ENCODE measurements around the gene ARID2.

Gene ARID2

GRCh38 chr12:45704968-45705367 lies 24.5 kb upstream of the ARID2 start:
- no peak overlapping the region for H3K4me3 ChIP-seq (ENCODE audit: low read depth, low read length)
- TF ChIP-seq, protein P1, sequence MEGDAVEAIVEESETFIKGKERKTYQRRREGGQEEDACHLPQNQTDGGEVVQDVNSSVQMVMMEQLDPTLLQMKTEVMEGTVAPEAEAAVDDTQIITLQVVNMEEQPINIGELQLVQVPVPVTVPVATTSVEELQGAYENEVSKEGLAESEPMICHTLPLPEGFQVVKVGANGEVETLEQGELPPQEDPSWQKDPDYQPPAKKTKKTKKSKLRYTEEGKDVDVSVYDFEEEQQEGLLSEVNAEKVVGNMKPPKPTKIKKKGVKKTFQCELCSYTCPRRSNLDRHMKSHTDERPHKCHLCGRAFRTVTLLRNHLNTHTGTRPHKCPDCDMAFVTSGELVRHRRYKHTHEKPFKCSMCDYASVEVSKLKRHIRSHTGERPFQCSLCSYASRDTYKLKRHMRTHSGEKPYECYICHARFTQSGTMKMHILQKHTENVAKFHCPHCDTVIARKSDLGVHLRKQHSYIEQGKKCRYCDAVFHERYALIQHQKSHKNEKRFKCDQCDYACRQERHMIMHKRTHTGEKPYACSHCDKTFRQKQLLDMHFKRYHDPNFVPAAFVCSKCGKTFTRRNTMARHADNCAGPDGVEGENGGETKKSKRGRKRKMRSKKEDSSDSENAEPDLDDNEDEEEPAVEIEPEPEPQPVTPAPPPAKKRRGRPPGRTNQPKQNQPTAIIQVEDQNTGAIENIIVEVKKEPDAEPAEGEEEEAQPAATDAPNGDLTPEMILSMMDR (IDR thresholded peaks at IDR 0.05; ENCODE audit: control insufficient read depth, extremely low read depth, insufficient read depth), result no peak
- DNase-seq (ENCODE audit: low read depth), result no peak

DNA sequence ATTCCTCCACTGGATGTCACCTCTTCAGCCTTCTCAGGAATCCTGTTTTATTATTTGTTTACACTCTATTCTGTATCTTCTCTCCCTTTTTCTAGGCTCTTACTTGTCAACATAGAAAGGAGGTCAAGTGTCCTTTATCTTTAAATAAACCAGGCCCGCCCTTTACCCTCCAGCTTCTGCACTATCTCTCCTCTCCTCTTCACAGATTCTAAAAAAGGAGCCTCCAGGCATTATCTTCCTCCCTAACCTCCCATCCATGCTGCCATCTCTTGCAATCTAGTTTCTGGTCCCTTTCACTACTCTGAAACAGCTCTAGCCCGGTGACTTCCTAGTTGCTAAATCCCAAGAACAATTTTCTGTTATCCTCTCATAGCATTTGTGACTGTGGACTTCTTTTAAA lies 24.1 kb upstream of the ARID2 start:
- no peak for DNase-seq (ENCODE audit: low read depth)
- no peak overlapping the region for H3K4me3 ChIP-seq (ENCODE audit: low read depth, low read length)
- TF ChIP-seq, protein P1 (IDR thresholded peaks at IDR 0.05; ENCODE audit: control insufficient read depth, extremely low read depth, insufficient read depth), result no peak

DNA sequence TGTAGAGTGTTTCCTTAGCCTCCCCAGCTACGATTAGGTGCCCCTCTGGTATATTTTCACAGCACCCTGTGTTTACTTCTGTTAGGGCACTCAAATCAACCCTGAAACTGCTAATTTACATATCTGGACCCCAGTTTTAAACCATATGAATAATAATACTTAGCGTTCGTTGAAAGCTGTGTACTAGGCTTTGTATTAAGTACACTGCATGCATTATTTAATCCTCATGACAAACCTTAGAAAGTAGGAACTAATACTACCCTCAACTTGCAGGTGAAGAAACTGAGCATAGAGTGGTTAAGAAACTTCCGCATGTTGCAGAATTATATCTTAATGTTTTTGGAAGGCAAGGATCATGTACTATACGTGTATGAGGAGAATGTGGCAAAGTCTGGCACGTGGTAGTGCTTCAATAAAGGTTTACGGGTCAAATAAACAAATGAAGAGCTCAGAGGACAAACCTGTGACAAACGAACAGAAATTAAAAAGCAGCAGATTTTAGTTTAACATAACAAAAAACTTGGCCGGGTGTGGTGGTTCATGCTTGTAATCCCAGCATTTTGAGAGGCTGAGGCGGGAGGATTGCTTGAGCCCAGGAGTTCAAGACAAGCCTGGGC lies 22.2 kb upstream of the ARID2 start:
- no peak overlapping the region for H3K4me3 ChIP-seq (ENCODE audit: low read depth, low read length)
- TF ChIP-seq, protein P1 (IDR thresholded peaks at IDR 0.05; ENCODE audit: control insufficient read depth, extremely low read depth, insufficient read depth), result no peak
- no peak for DNase-seq (ENCODE audit: low read depth)

GRCh38 chr12:45708363-45708762 lies 21.1 kb upstream of the ARID2 start:
- no peak for DNase-seq (ENCODE audit: low read depth)
- no peak overlapping the region for H3K4me3 ChIP-seq (ENCODE audit: low read depth, low read length)

DNA sequence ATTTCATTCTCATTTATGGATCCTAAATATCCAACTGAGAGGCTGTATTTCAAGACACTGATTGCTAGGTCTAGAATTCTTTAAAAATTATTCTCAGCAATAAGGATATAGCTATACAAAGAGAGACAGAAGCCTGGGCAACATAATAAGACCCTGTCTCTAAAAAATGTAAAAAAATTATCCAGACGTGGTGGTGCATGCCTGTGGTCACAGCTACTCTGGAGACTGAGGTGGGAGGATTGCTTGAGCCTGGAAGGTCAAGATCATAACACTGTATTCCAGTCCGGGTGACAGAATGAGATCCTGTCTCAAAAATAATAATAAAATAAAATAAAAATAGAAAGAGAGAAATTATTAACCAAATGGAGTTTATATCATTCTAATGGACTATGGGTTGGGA lies 20.6 kb upstream of the ARID2 start:
- DNase-seq (ENCODE audit: low read depth), result no peak
- H3K4me3 ChIP-seq (ENCODE audit: low read depth, low read length), result no peak overlapping the region
- TF ChIP-seq, protein P1 (IDR thresholded peaks at IDR 0.05; ENCODE audit: control insufficient read depth, extremely low read depth, insufficient read depth), result no peak

More at GRCh38 chr12:45708363-45708762, 21.1 kb upstream of the ARID2 start:
- TF ChIP-seq, protein P1 (IDR thresholded peaks at IDR 0.05; ENCODE audit: control insufficient read depth, extremely low read depth, insufficient read depth), result no peak

- DNase-seq (ENCODE audit: low read depth), result no peak
- TF ChIP-seq, protein P1 (IDR thresholded peaks at IDR 0.05; ENCODE audit: control insufficient read depth, extremely low read depth, insufficient read depth), result no peak
- no peak overlapping the region for H3K4me3 ChIP-seq (ENCODE audit: low read depth, low read length)
Observed at GRCh38 chr12:45712319-45712718, 17.2 kb upstream of the ARID2 start.

DNA sequence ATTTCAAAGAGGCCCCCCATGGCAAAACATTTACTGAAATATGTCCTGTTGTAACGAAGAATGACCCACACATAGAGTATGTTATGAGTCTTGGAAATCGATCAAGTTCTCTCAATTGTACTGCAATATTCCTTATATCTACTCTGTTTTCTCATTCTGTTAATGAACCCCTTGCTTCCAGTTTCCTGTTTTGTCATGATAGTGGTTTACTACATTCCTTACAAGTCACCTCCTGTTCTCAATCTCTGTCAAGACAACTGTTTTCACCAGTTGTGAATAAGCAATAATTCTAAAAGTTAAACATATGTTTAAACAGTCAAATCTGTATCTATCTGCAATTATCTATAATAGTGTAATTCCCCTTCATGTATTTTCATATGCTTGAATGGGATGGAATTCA lies 16.4 kb upstream of the ARID2 start:
- TF ChIP-seq, protein P1 (IDR thresholded peaks at IDR 0.05; ENCODE audit: control insufficient read depth, extremely low read depth, insufficient read depth), result no peak
- DNase-seq (ENCODE audit: low read depth), result no peak
- H3K4me3 ChIP-seq (ENCODE audit: low read depth, low read length), result no peak overlapping the region
